Activated T-cell treated with anti-CD3 and anti-CD28 coated beads, Interleukin-2, amount 50 U/mL, for 72 hours (primary cell): ENCODE results near the gene DLGAP1. TPM values are rescaled to one million over a fixed set of nuclear protein-coding genes. Genes with fewer than 3 reads are reported as not detected.
"Not testable (repeated sequence)": the region's sequence is repeated elsewhere in the genome, so short reads cannot be mapped to it uniquely, and the experiment has no call there.

Experiments used
- ATAC-seq, 2 donors: fragments of 150-1000 bp; cut with Tn5 transposase; replicated peaks in 1 of 2; 2 replicates each; pipeline ENCODE4 v1.10.0; 2021; ENCODE audit warnings: moderate library complexity in 2 of 2, mild to moderate bottlenecking in 1 of 2
- DNase-seq, 2 donors: peaks; one replicate each; pipeline ENCODE4 v3.0.0; 2021 to 2022; ENCODE audit warnings: mixed read lengths in 1 of 2
- H3K27ac Mint-ChIP-seq: one replicate; pipeline ENCODE4 v1.8.0; 2022; ENCODE audit warnings: mild to moderate bottlenecking, moderate library complexity, mixed read lengths
- H3K27me3 Mint-ChIP-seq: one replicate; pipeline ENCODE4 v1.8.0; 2022; ENCODE audit warnings: low read depth, mixed read lengths
- H3K36me3 Mint-ChIP-seq, 2 donors: one replicate each; pipeline ENCODE4 v1.8.0; 2022; ENCODE audit warnings: mixed read lengths in 2 of 2, mild to moderate bottlenecking in 1 of 2; ENCODE audit not compliant: insufficient read depth in 2 of 2
- H3K4me1 Mint-ChIP-seq: one replicate; pipeline ENCODE4 v1.8.0; 2022; ENCODE audit warnings: low read depth, mixed read lengths
- H3K4me3 Mint-ChIP-seq, 2 donors: one replicate each; pipeline ENCODE4 v1.8.0; 2022; ENCODE audit warnings: mild to moderate bottlenecking in 2 of 2, mixed read lengths in 2 of 2, moderate library complexity in 2 of 2
- H3K9me3 Mint-ChIP-seq, 2 donors: one replicate each; pipeline ENCODE4 v1.8.0; 2022; ENCODE audit warnings: mixed read lengths in 2 of 2
- total RNA-seq, 2 donors: library from RNA; stranded (reverse); gene quantifications; one replicate each; pipeline ENCODE4 v1.2.3, GENCODE V29; 2022

DLGAP1 gene
- total RNA-seq, 2 donors from 2014 or later = 0.17 to 0.51 TPM

- no peak for DNase-seq
- H3K27ac Mint-ChIP-seq = no peak overlapping the region
- no peak overlapping the region for H3K4me3 Mint-ChIP-seq
Observed at GRCh38 chr18:4309227-4309626, 145.9 kb downstream of the DLGAP1 start.

DNA sequence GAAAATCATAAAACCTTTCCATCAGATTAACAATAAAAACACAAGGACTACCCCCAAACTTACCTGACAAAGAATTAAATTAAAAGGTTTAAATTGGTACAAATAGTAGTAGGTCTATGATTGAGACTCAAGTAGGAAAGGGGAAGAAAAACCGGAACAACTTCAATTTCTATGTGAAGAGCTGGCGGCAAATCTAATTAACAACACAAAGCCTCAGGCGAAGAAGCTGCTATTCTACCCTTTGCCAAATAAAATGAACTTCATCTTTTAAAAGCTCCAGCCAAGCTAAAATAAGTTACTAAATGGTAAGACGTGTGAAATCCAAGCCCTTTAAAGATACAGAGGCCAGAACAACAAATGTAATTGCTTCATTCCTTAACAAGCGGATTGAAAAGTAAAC, 146.5 kb downstream of the DLGAP1 start:
- Mint-ChIP-seq H3K9me3 (peaks cover 2% of the 10 kb centered on the region in 2 donors), H3K27me3 (no peaks in the 10 kb centered on the region), H3K27ac (no peak overlapping the region), H3K4me1 (no peaks in the 10 kb centered on the region), H3K4me3 (no peak overlapping the region), H3K36me3 (no peaks in the 10 kb centered on the region)
- no peak for DNase-seq
- no peak for ATAC-seq

More at GRCh38 chr18:4309227-4309626, 145.9 kb downstream of the DLGAP1 start:
- Mint-ChIP-seq H3K9me3 (peaks cover 0 to 2% of the 10 kb centered on the region in 2 donors), H3K27me3 (no peaks in the 10 kb centered on the region), H3K4me1 (no peaks in the 10 kb centered on the region), H3K36me3 (no peaks in the 10 kb centered on the region)
- no peak for ATAC-seq

GRCh38 chr18:4299395-4299794, 155.7 kb downstream of the DLGAP1 start:
- Mint-ChIP-seq H3K36me3 (no peaks in the 10 kb centered on the region), H3K27ac (no peak overlapping the region), H3K4me3 (no peak overlapping the region), H3K4me1 (no peaks in the 10 kb centered on the region), H3K9me3 (peaks cover 0 to 5% of the 10 kb centered on the region in 2 donors), H3K27me3 (no peaks in the 10 kb centered on the region)
- no peak for ATAC-seq
- DNase-seq = no peak

DNA sequence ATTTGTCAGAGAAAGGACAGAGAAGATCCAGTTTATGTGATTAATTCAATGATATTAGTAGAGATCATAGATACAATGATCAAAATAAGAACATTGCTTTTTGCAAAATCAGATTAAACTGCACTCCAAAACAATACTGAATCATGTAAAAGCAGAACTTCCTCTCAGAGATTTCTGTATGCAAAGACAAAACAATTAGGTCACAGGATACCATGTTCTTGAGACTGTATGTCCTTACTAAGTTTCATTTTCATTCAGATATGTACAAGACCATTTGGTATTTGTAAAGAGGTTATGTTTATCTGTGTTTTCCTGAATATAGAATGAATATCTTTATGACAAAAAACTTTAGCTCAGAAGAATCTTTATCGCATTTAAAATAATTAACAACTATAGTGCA, 161.8 kb downstream of the DLGAP1 start:
- H3K27me3 Mint-ChIP-seq = no peaks in the 10 kb centered on the region
- peaks cover 1 to 4% of the 10 kb centered on the region in 2 donors for H3K9me3 Mint-ChIP-seq
- no peaks in the 10 kb centered on the region for H3K36me3 Mint-ChIP-seq
- DNase-seq (no peak), ATAC-seq (no peak)
- H3K4me1 Mint-ChIP-seq = no peaks in the 10 kb centered on the region
- H3K4me3 Mint-ChIP-seq = no peak overlapping the region
- H3K27ac Mint-ChIP-seq = no peak overlapping the region

- no peak for DNase-seq
- Mint-ChIP-seq H3K27ac (no peak overlapping the region), H3K27me3 (no peaks in the 10 kb centered on the region), H3K4me3 (no peak overlapping the region), H3K4me1 (no peaks in the 10 kb centered on the region), H3K36me3 (no peaks in the 10 kb centered on the region), H3K9me3 (peaks cover 1 to 4% of the 10 kb centered on the region in 2 donors)
- ATAC-seq = no peak
Observed at GRCh38 chr18:4292696-4293095, 162.4 kb downstream of the DLGAP1 start.

- H3K27ac Mint-ChIP-seq, H3K9me3 Mint-ChIP-seq, H3K27me3 Mint-ChIP-seq, DNase-seq, H3K4me1 Mint-ChIP-seq, H3K4me3 Mint-ChIP-seq, ATAC-seq, H3K36me3 Mint-ChIP-seq: not testable (repeated sequence)
Observed at GRCh38 chr18:4287340-4287739, 167.8 kb downstream of the DLGAP1 start.

DNA sequence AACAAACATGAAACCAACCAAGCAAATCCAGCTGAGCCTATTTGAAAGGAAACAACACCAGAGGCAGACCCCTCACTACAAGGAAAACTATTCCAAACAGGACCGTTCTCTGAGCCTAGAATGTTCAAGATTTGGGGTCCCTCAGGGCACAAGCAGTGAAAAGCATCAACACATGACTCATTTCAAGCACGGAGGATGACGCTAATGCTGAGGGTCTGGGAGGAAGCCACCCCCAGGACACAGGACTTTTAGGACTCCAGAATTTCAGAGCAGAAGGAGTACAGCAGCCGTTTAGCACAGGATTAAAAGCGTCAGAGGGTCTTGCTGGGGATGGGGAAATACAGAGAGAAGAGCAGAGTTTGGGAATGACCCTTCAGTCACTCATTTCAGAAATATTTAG, 168.9 kb downstream of the DLGAP1 start:
- Mint-ChIP-seq H3K27ac (no peak overlapping the region), H3K36me3 (no peaks in the 10 kb centered on the region), H3K27me3 (no peaks in the 10 kb centered on the region), H3K9me3 (peaks cover 0 to 2% of the 10 kb centered on the region in 2 donors), H3K4me1 (no peaks in the 10 kb centered on the region), H3K4me3 (no peak overlapping the region)
- ATAC-seq (no peak), DNase-seq (no peak)

DNA sequence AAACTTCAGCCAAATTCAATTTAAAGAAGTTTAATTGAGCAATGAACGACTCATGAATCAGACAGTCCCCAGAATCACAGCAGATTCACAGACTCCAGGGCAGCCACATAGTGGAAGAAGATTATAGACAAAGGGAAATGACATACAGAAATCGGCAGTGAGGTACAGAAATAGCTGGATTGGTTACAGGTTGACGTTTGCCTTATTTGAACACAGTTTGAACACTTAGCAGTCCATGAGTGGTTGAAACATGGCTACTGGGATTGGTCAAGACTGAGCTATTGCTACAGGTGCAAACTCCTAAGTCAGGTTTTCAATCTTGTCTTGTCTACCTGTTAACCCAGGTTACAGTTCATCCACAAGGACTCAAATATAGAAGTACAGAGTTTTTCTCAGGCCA, 169.6 kb downstream of the DLGAP1 start:
- Mint-ChIP-seq H3K36me3 (no peaks in the 10 kb centered on the region), H3K4me3 (no peak overlapping the region), H3K4me1 (no peaks in the 10 kb centered on the region), H3K27me3 (no peaks in the 10 kb centered on the region), H3K9me3 (peaks cover 0 to 2% of the 10 kb centered on the region in 2 donors), H3K27ac (no peak overlapping the region)
- ATAC-seq (no peak), DNase-seq (no peak)

- Mint-ChIP-seq H3K4me3 (no peak overlapping the region), H3K4me1 (no peaks in the 10 kb centered on the region), H3K36me3 (no peaks in the 10 kb centered on the region), H3K27me3 (no peaks in the 10 kb centered on the region), H3K27ac (no peak overlapping the region), H3K9me3 (peaks cover 0 to 2% of the 10 kb centered on the region in 2 donors)
- DNase-seq (no peak), ATAC-seq (no peak)
Observed at GRCh38 chr18:4284528-4284927, 170.6 kb downstream of the DLGAP1 start.

DNA sequence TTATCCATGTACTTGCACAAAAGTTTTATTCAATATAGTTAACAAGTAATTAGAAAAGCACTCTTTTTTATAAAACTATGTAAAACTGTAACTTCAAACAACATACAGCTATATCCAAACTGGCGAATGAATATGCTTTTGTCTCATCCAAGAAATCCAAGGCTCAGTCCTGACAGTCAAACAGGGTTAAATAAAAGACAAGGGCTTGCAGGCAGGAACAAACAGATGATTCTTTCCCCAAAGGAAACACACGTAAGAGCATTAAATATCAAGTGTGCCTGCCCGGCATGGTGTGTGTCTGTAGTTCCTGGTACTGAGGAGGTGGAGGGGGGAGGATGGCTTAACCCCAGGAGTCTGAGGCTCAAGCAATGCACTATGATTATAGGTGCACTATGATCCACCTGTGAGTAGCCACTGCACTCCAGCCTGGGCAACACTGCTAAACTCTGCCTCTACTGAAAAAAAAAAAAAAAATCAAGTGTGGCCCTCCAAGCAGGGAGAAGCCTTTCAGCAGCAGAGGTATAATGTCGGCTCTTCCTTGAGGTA, 171.3 kb downstream of the DLGAP1 start:
- Mint-ChIP-seq H3K36me3 (no peaks in the 10 kb centered on the region), H3K4me3 (no peak overlapping the region), H3K27ac (no peak overlapping the region), H3K4me1 (no peaks in the 10 kb centered on the region), H3K9me3 (peaks cover 0 to 2% of the 10 kb centered on the region in 2 donors), H3K27me3 (no peaks in the 10 kb centered on the region)
- ATAC-seq = no peak
- DNase-seq = no peak

- Mint-ChIP-seq H3K9me3 (peaks cover 0 to 2% of the 10 kb centered on the region in 2 donors), H3K4me1 (no peaks in the 10 kb centered on the region), H3K4me3 (no peak overlapping the region), H3K36me3 (no peaks in the 10 kb centered on the region), H3K27ac (no peak overlapping the region), H3K27me3 (no peaks in the 10 kb centered on the region)
- ATAC-seq (no peak), DNase-seq (no peak)
Observed at GRCh38 chr18:4282954-4283353, 172.2 kb downstream of the DLGAP1 start.

GRCh38 chr18:4276953-4277585, 178.0 kb downstream of the DLGAP1 start:
- H3K4me1 Mint-ChIP-seq = no peaks in the 10 kb centered on the region
- H3K27me3 Mint-ChIP-seq = no peaks in the 10 kb centered on the region
- no peak for ATAC-seq
- H3K36me3 Mint-ChIP-seq = no peaks in the 10 kb centered on the region
- no peak overlapping the region for H3K27ac Mint-ChIP-seq
- no peaks in the 10 kb centered on the region for H3K9me3 Mint-ChIP-seq
- DNase-seq = no peak
- H3K4me3 Mint-ChIP-seq = no peak overlapping the region

GRCh38 chr18:4271952-4272351, 183.2 kb downstream of the DLGAP1 start:
- DNase-seq = no peak
- Mint-ChIP-seq H3K4me3 (no peak overlapping the region), H3K27me3 (no peaks in the 10 kb centered on the region), H3K27ac (no peak overlapping the region), H3K4me1 (no peaks in the 10 kb centered on the region), H3K36me3 (no peaks in the 10 kb centered on the region), H3K9me3 (peaks cover 2% of the 10 kb centered on the region in 2 donors)
- ATAC-seq = no peak

DNA sequence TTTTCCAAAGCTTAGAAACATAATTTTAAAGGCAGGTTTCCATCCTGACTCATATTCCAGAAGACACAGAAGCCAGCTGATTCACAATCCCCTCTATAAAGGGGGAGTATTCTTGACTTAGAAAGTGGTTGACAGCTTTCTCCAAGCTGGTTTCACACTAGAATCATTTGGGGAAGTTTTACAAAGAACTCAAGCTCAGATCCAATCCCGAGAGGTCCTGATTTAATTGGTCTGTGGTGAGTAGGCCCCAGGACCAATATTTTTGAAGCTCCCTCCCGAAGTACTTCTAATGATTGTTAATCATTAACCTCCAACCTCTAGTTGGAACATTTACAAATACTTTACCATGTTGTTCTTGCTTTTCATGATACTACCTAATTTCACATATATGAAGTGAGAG, 184.1 kb downstream of the DLGAP1 start:
- DNase-seq = no peak
- peaks cover 2% of the 10 kb centered on the region in 2 donors for H3K9me3 Mint-ChIP-seq
- H3K36me3 Mint-ChIP-seq = no peaks in the 10 kb centered on the region
- H3K27me3 Mint-ChIP-seq = no peaks in the 10 kb centered on the region
- H3K4me1 Mint-ChIP-seq = no peaks in the 10 kb centered on the region
- no peak overlapping the region for H3K27ac Mint-ChIP-seq
- ATAC-seq = no peak
- H3K4me3 Mint-ChIP-seq = no peak overlapping the region
